ENCODE measurements around the gene PCNT. TPM values are rescaled to one million over a fixed set of nuclear protein-coding genes. Genes with fewer than 3 reads are reported as not detected.

PCNT gene
- total and polyA plus RNA-seq, 2 of the 8 experiments (the other 6 are each of a cell fraction or from before 2014, with no cell fraction given), result 9.9 to 45.1 TPM

GRCh38 chr21:46491553-46491952, 167.6 kb downstream of the PCNT start:
- H2BK12ac ChIP-seq (ENCODE audit: low read depth, low read length), result no peak overlapping the region
- no peak overlapping the region for H3K18ac ChIP-seq (ENCODE audit: extremely low read depth, low read length)
- FAIRE-seq (no peak), DNase-seq (ENCODE audit: low read depth in 1 of 2, low spot score in 2 of 2) (no peak)
- H3K79me2 ChIP-seq (ENCODE audit: control insufficient read depth in 1 of 2, insufficient read depth in 2 of 2, low read length in 2 of 2), result no peaks in the 10 kb centered on the region
- TF ChIP-seq TAF7 (optimal IDR thresholded peaks at IDR 0.05; ENCODE audit: borderline replicate concordance, low read depth, low read length) (no peak), KDM5A (IDR thresholded peaks at IDR 0.05; ENCODE audit: low read length) (no peak), MAFK (IDR thresholded peaks at IDR 0.05; ENCODE audit: low read depth, low read length) (no peak), FOSL1 (IDR thresholded peaks at IDR 0.05; ENCODE audit: insufficient read depth, low read depth, low read length) (no peak)
- no peak overlapping the region for H3K56ac ChIP-seq (replicated peaks; ENCODE audit: insufficient read length, low read depth, low read length)
- H2AK5ac ChIP-seq (ENCODE audit: low read depth, low read length), result no peak overlapping the region
- no peak overlapping the region for H2BK5ac ChIP-seq (ENCODE audit: low read depth, low read length)
- H3K23ac ChIP-seq (ENCODE audit: insufficient read length), result no peak overlapping the region
- no peak overlapping the region for H2BK20ac ChIP-seq (ENCODE audit: low read length)
- H3K4me1 ChIP-seq (replicated peaks in 1 of 4; ENCODE audit: control insufficient read depth in 3 of 4, insufficient read depth in 4 of 4, low read length in 3 of 4), result peaks cover 0 to 2% (median 0%) of the 10 kb centered on the region in 4 experiments; a peak in 1 of 7 replicates
- CTCF ChIA-PET (ENCODE audit: partially characterized antibody), result no interaction called here
- POLR2A ChIA-PET (ENCODE audit: partially characterized antibody), result no interaction called here
- H3K4ac ChIP-seq (replicated peaks; ENCODE audit: insufficient read length, low read depth, low read length), result no peak overlapping the region
- no peaks in the 10 kb centered on the region for H3K9me3 ChIP-seq (ENCODE audit: insufficient read depth in 2 of 2, low read depth in 1 of 2, low read length in 1 of 2)
- H3K36me3 ChIP-seq (ENCODE audit: control insufficient read depth in 2 of 4, insufficient read depth in 4 of 4, low read length in 3 of 4), result peaks cover 0 to under 1% (median 0%) of the 10 kb centered on the region in 4 experiments; a peak in 1 of 8 replicates
- no peak overlapping the region for H4K8ac ChIP-seq (ENCODE audit: extremely low read depth, insufficient read depth, low read length)
- H4K91ac ChIP-seq (replicated peaks; ENCODE audit: insufficient read length, low read length), result no peak overlapping the region
- no peak overlapping the region for H2BK120ac ChIP-seq (replicated peaks; ENCODE audit: low read depth, low read length)
- H2AFZ ChIP-seq (ENCODE audit: low read length), result no peak overlapping the region
- no peak overlapping the region for H3K27ac ChIP-seq (ENCODE audit: low read depth, low read length)
- H2BK15ac ChIP-seq (ENCODE audit: low read length), result no peak overlapping the region
- no peak overlapping the region for H3K4me3 ChIP-seq (ENCODE audit: extremely low read depth in 1 of 4, insufficient read depth in 2 of 4, low read depth in 3 of 4, low read length in 4 of 4)
- no peak overlapping the region for H3K9ac ChIP-seq (replicated peaks in 1 of 4; ENCODE audit: extremely low read depth in 1 of 4, low read depth in 3 of 4, low read length in 3 of 4)
- no peak overlapping the region for H3K14ac ChIP-seq (ENCODE audit: insufficient read length)
- H4K20me1 ChIP-seq (replicated peaks in 1 of 2; ENCODE audit: control insufficient read depth in 1 of 2, insufficient read depth in 2 of 2, low read length in 2 of 2), result peaks cover 0 to 6% of the 10 kb centered on the region in 2 experiments
- H3K79me1 ChIP-seq (ENCODE audit: low read depth, low read length), result no peaks in the 10 kb centered on the region
- H3K4me2 ChIP-seq (ENCODE audit: insufficient read depth in 1 of 2, low read depth in 2 of 2, low read length in 2 of 2), result no peak overlapping the region
- no peaks in the 10 kb centered on the region for H3K23me2 ChIP-seq (ENCODE audit: low read depth, low read length)
- no peak overlapping the region for H4K5ac ChIP-seq (ENCODE audit: insufficient read length, low read depth, low read length)
- WGBS, 2 experiments (ENCODE audit: extremely low coverage in 1 of 2, insufficient coverage in 1 of 2, insufficient read length in 1 of 2, insufficient replicate concordance in 2 of 2, low coverage in 1 of 2, low lambda C conversion rate in 2 of 2, missing lambda C conversion rate in 1 of 2), result 95% methylated on average over 3 of the region's 3 CpGs; no CpG with 5 or more reads in 1 of the 2 experiments
- no peaks in the 10 kb centered on the region for H3K27me3 ChIP-seq (replicated peaks in 1 of 4; ENCODE audit: control insufficient read depth in 3 of 4, extremely low read depth in 1 of 4, insufficient read depth in 3 of 4, low read length in 3 of 4)
